Epithelial cell of esophagus (primary cell): ENCODE measurements around the gene CLDN3.

Experiments
- DNase-seq: peaks from one replicate; pipeline ENCODE4 v3.0.0; 2010; ENCODE audit warnings: low read depth
- H3K4me3 ChIP-seq: 2 replicates; pipeline ENCODE4 v1.5.1; 2011; ENCODE audit warnings: mild to moderate bottlenecking, low read length, control low read depth
- TF ChIP-seq, protein P1 (sequence below): IDR thresholded peaks from 2 replicates; pipeline ENCODE4 v1.5.1; 2011; ENCODE audit warnings: low read depth, mild to moderate bottlenecking, low read length, control low read depth, inconsistent platforms; ENCODE audit not compliant: insufficient read depth; ENCODE audit errors: missing control alignments

CLDN3 gene

DNA sequence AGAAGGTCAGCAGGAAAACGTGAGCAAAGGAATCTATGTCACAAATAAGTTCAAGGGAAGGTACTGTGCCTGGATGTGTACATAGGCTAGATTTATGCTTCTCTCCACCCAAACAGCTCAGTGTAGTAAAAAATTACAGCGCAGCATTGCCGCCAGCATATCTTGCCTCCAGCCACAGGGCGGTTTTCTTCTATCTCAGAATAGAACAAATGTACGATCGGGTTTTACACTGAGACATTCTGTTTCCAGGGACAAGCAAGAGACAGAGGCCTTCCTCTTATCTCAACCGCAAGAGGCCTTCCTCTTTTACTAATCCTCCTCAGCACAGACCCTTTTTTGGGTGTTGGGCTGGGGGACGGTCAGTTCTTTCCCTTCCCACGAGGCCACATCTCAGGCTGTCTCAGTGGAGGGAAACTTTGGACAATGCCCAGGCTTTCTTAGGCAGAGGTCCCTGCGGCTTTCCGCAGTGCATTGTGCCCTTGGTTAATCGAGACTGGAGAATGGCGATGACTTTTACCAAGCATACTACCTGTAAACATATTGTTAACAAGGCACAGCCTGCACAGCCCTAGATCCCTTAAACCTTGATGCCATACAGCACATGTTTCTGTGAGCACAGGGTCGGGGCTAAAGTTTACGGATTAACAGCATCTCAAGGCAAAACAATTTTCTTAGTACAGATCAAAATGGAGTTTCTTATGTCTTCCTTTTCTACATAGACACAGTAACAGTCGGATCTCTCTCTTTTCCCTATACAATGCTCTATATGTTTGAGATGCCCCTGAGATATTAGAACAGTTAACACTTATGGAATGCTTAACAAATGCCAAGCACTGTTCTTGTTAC lies 19.9 kb downstream of the CLDN3 start:
- H3K4me3 ChIP-seq = no peak overlapping the region
- TF ChIP-seq, protein P1, sequence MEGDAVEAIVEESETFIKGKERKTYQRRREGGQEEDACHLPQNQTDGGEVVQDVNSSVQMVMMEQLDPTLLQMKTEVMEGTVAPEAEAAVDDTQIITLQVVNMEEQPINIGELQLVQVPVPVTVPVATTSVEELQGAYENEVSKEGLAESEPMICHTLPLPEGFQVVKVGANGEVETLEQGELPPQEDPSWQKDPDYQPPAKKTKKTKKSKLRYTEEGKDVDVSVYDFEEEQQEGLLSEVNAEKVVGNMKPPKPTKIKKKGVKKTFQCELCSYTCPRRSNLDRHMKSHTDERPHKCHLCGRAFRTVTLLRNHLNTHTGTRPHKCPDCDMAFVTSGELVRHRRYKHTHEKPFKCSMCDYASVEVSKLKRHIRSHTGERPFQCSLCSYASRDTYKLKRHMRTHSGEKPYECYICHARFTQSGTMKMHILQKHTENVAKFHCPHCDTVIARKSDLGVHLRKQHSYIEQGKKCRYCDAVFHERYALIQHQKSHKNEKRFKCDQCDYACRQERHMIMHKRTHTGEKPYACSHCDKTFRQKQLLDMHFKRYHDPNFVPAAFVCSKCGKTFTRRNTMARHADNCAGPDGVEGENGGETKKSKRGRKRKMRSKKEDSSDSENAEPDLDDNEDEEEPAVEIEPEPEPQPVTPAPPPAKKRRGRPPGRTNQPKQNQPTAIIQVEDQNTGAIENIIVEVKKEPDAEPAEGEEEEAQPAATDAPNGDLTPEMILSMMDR = no peak
- DNase-seq = no peak

DNA sequence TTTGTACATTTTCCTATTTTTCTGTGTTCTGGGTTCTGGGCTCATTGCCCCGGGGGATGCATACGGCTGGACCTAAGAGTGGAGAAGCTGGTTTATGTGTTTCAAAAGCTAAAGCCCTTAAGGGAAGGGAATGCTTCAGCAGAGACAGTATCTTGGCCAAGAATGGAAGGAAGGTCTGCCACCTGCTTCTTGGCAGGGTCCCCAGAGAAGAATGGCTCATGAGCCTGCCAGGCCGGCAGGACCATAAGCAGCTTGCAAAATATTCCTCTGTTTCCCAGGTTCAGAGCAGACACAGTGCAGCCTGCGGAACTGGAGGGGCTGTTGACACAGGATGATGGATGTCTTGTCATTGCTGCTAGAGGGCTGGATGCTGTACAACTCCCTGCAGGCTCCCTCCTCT lies 23.7 kb downstream of the CLDN3 start:
- DNase-seq = no peak
- TF ChIP-seq, protein P1 = no peak
- no peak overlapping the region for H3K4me3 ChIP-seq

DNA sequence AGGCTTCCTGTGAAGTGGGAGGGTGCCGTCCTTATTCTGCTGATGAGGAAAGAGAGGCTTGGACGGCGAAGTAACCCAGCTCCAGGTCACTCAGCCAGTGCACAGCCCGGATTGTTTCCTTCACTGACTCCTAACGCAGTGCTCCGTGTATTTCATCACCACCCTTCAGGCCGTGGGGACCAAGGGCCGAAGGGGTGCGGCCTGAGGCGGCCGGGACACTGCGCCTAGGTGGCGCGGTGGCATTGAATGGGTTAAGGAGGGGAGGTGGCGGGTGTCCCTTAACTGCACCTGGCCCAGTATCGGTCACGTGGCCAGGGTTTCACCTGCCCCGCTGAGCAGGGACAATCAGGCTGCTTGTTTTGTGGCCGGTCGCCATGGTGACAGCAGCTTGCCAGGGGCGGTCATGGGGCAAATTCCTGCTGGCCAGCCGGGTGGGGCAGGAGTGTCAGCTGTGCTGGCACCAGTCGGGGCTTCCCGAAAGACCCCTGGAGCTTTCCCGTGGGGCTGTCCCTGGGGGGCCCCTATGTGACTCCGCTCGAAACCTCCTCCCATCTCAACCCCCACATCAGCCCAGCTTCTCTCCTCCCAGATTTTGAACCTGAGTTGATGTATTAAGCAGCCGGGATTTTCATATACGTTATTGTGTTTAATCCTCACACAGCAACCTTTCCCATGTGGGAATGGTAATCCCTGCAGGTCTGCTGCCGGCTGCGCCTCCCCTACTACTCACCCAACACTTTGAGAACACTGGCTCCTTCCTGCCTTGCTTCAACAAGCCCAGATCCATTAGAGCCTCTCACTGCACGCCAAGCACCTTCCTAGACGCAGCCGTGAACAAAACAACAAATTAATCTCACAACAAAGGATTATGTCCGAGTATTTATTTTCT lies 27.1 kb downstream of the CLDN3 start:
- TF ChIP-seq, protein P1 = no peak
- H3K4me3 ChIP-seq = no peak overlapping the region
- peak; percentile 16 for DNase-seq

DNA sequence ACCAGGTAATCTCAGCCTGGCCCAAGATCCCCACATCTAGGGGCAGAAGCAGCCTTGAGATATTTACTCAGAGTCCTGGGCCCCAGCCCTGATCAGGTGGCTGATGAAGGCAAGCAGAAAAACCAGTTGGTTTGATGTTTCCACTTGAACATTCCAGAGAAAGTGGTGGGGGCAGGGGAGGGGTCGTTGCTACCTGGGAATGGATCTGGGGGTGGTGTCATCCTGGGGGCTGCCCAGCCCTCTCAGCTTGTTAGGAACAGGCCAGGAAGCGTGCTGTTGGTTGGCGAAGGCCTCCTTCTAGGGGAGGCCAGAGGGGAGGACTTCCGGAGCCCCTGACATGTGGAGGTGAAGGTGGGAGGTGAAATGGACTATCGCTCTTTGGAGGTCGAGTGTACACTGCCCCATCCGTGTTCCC lies 27.7 kb downstream of the CLDN3 start:
- H3K4me3 ChIP-seq = no peak overlapping the region
- no peak for DNase-seq
- TF ChIP-seq, protein P1 = no peak

DNA sequence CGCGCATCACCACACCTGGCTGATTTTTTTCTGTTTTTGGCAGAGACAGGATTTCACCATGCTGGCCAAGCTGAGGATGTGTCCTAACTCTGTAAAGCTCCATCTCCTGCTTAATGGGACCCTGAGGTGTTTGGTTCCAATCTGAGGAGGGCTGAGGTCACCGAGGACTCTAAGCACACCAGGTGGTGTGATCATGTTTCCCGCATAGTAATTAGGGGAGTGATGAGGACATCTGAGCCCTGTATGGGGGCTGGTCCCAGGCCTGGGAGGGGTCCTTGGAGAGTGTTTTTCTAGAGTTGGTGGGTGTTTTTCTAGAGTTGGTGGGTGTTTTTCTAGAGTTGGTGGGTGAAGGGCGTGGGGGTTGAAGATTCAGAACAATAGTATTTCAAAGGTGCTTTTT lies 28.5 kb downstream of the CLDN3 start:
- no peak overlapping the region for H3K4me3 ChIP-seq
- no peak for DNase-seq
- TF ChIP-seq, protein P1 = no peak

DNA sequence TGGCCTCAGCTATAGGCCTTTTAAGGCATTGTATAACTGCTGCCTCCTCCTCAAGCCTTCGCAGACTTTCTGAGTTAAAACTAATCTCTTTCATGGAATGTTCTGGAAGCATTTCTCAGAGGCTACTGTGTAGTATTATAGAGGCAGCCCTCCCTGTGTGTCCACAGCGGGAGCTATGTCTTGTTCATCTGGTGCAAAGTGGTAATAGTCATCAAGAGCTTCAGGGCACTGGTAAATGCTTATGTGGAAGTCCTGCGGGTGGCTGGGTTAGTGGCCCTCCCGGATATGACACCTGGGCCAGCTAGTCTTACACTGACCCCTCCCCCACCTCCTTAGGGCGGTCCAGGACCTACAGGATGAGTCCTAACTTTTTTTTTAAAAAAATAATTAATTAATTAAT lies 29.3 kb downstream of the CLDN3 start:
- no peak overlapping the region for H3K4me3 ChIP-seq
- TF ChIP-seq, protein P1 = no peak
- no peak for DNase-seq
